ENCODE results near the gene PKD1L1. TPM values are rescaled to one million over a fixed set of nuclear protein-coding genes. Genes with fewer than 3 reads are reported as not detected.

PKD1L1 gene
- total RNA-seq, 1 experiment from 2014 or later = 0.17 TPM

DNA sequence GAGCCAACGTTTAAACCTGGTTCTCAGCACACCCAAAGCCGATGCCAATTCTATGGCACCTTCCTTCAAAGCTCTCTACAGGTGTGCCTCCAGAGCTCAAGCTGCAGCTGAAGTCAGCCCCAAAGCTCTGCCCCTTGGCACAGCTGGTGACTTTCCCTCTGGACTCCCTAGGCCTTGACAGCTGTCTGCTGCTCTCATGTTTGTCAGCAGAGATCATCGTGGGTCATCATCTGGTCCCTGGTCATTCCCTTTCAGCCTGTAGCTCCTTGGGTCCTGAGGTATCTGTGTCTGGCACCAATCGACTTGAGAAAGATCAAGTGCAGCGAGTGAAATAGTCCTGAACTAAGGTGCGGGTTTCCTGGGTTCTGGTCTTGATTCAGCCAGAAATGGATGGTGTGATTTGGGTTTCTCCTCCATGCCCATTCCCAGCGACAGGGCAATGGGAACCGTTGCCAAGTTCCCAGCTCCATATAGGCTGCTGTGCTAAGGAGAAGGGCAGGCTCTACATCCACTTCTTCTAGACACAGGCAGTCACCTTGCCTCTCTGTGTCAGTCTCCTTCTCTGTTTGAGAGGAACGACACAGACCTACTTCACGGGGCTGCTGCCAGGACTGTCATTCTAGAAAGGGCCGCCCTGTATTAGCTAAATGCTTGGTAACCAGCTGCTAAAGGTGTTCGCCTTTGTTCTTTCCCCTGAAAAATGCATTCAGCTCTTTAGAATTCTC, 3.6 kb downstream of the PKD1L1 start:
- DNase-seq (ENCODE audit: low read depth, low spot score) = no peak
- Histone ChIP-seq H3K9me3 (ENCODE audit: control insufficient read depth in 1 of 2, insufficient read depth in 1 of 2, low read depth in 1 of 2, low read length in 2 of 2) (no peaks in the 10 kb centered on the region), H3K4me2 (ENCODE audit: low read length) (no peak overlapping the region), H2AFZ (ENCODE audit: low read depth, low read length, poor library complexity, severe bottlenecking) (no peak overlapping the region), H3K9ac (ENCODE audit: low read length) (no peak overlapping the region), H3K36me3 (ENCODE audit: control insufficient read depth in 1 of 2, insufficient read depth in 2 of 2, low read length in 2 of 2) (no peaks in the 10 kb centered on the region), H4K20me1 (ENCODE audit: insufficient read depth) (no peaks in the 10 kb centered on the region), H3K79me2 (ENCODE audit: insufficient read depth, low read length) (no peaks in the 10 kb centered on the region), H3K27me3 (ENCODE audit: insufficient read depth, low read length) (no peaks in the 10 kb centered on the region), H3K4me3 (replicated peaks in 1 of 2; ENCODE audit: low read depth in 1 of 2, low read length in 2 of 2) (no peak overlapping the region), H3K9me2 (ENCODE audit: insufficient read depth) (no peaks in the 10 kb centered on the region), H3K4me1 (ENCODE audit: control insufficient read depth in 1 of 2, insufficient read depth in 2 of 2, low read length in 2 of 2) (peaks cover 0 to 9% of the 10 kb centered on the region in 2 experiments; a peak in 2 of 4 replicates), H3K27ac (ENCODE audit: low read depth, low read length) (no peak overlapping the region)
- ChIA-PET CTCF (interaction anchor here (0.8 to 2.3 kb wide), 10 partner anchors 18 to 678 kb away, joined by 3 to 34 read pairs (median 5); no protein-coding TSS in a partner anchor), RAD21 (ENCODE audit: low non-redundant PET in 1 of 2, low total read pairs in 2 of 2, uncharacterized antibody in 2 of 2, unreplicated experiment in 2 of 2) (interaction anchor here (1.4 to 2.3 kb wide), 5 partner anchors 166 to 678 kb away, joined by 3 to 14 read pairs (median 7); no protein-coding TSS in a partner anchor), POLR2A (interaction anchor here (1.0 kb wide), 1 partner anchor 165 kb away, joined by 3 read pairs; no protein-coding TSS in a partner anchor)
- TF ChIP-seq RAD21 (IDR thresholded peaks at IDR 0.05; ENCODE audit: low read depth) (no peak), POLR2A (IDR thresholded peaks at IDR 0.05; ENCODE audit: borderline replicate concordance, extremely low read depth, insufficient read depth, insufficient read length) (no peak), EZH2phosphoT487 (IDR thresholded peaks at IDR 0.05; ENCODE audit: borderline replicate concordance) (no peak)
- TF ChIP-seq, protein P1, sequence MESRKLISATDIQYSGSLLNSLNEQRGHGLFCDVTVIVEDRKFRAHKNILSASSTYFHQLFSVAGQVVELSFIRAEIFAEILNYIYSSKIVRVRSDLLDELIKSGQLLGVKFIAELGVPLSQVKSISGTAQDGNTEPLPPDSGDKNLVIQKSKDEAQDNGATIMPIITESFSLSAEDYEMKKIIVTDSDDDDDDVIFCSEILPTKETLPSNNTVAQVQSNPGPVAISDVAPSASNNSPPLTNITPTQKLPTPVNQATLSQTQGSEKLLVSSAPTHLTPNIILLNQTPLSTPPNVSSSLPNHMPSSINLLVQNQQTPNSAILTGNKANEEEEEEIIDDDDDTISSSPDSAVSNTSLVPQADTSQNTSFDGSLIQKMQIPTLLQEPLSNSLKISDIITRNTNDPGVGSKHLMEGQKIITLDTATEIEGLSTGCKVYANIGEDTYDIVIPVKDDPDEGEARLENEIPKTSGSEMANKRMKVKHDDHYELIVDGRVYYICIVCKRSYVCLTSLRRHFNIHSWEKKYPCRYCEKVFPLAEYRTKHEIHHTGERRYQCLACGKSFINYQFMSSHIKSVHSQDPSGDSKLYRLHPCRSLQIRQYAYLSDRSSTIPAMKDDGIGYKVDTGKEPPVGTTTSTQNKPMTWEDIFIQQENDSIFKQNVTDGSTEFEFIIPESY (IDR thresholded peaks at IDR 0.05; ENCODE audit: extremely low read depth, insufficient replicate concordance, low read length) = no peak
- no TSS peak for BruUV-seq (replicated peaks)
- ATAC-seq = peak; percentile 38
- intact Hi-C loops (cut with micrococcal nuclease) = loop anchor here (1.0 to 10.0 kb wide), 4 partner anchors 166 to 1910 kb away; no protein-coding TSS in a partner anchor

Data from HCT116 (cell line).